Ishikawa (cell line): ENCODE data around the gene HMBS.

Source experiments
- CEBPB ChIP-seq: IDR thresholded peaks from 2 replicates; pipeline ENCODE4 v1.6.1; 2012
- CREB1 ChIP-seq: IDR thresholded peaks from 2 replicates; pipeline ENCODE4 v1.6.1; 2012; ENCODE audit warnings: low read depth
- EGR1 ChIP-seq: IDR thresholded peaks from 2 replicates; pipeline ENCODE4 v1.6.1; 2012
- EP300 ChIP-seq: IDR thresholded peaks from 2 replicates; pipeline ENCODE4 v1.6.1; 2012; ENCODE audit warnings: borderline replicate concordance
- FOXM1 ChIP-seq: IDR thresholded peaks from 2 replicates; pipeline ENCODE4 v1.6.1; 2012; ENCODE audit warnings: low read depth, borderline replicate concordance
- MAX ChIP-seq: IDR thresholded peaks from 2 replicates; pipeline ENCODE4 v1.6.1; 2012
- NFIC ChIP-seq: IDR thresholded peaks from 2 replicates; pipeline ENCODE4 v1.6.1; 2012
- RAD21 ChIP-seq: IDR thresholded peaks from 2 replicates; pipeline ENCODE4 v1.6.1; 2012; ENCODE audit warnings: low read depth
- REST ChIP-seq: IDR thresholded peaks from 2 replicates; pipeline ENCODE4 v1.6.1; 2012; ENCODE audit warnings: low read depth, mild to moderate bottlenecking
- TAF1 ChIP-seq: IDR thresholded peaks from 2 replicates; pipeline ENCODE4 v1.6.1; 2012; ENCODE audit warnings: low read depth, mild to moderate bottlenecking
- TCF12 ChIP-seq: IDR thresholded peaks from 2 replicates; pipeline ENCODE4 v1.6.1; 2012; ENCODE audit warnings: low read depth
- TEAD4 ChIP-seq: IDR thresholded peaks from 2 replicates; pipeline ENCODE4 v1.6.1; 2012
- USF1 ChIP-seq: IDR thresholded peaks from 2 replicates; pipeline ENCODE4 v1.6.1; 2012
- YY1 ChIP-seq: IDR thresholded peaks from 2 replicates; pipeline ENCODE4 v1.6.1; 2012; ENCODE audit warnings: low read depth
- ZBTB7A ChIP-seq: IDR thresholded peaks from 2 replicates; pipeline ENCODE4 v1.6.1; 2012; ENCODE audit warnings: low read depth

The HMBS gene

GRCh38 chr11:119061256-119061655, 23.4 kb upstream of the HMBS start:
- TF ChIP-seq ZBTB7A (no peak), TCF12 (no peak), NFIC (no peak), TEAD4 (no peak), EP300 (no peak), EGR1 (no peak), CREB1 (no peak)

- TF ChIP-seq EGR1 (no peak), RAD21 (no peak), CEBPB (no peak), TAF1 (no peak), TCF12 (no peak), FOXM1 (no peak), MAX (no peak), REST (no peak), TEAD4 (no peak)
Measured at GRCh38 chr11:119062779-119063178, 21.9 kb upstream of the HMBS start.

- TF ChIP-seq USF1 (no peak), YY1 (no peak), TAF1 (no peak), REST (no peak), ZBTB7A (no peak), RAD21 (peak; percentile 30; the same call in 1 of the 2 replicates), NFIC (no peak)
Measured at GRCh38 chr11:119065369-119065768, 19.3 kb upstream of the HMBS start.

- TF ChIP-seq FOXM1 (no peak), REST (no peak), CEBPB (no peak), TEAD4 (0 out of 2 replicates have a peak, but pooled peaks have one; percentile 4), NFIC (no peak), YY1 (peak; percentile 98), TAF1 (peak; percentile 88), RAD21 (no peak), EP300 (no peak), CREB1 (no peak), MAX (peak; percentile 76), USF1 (peak; percentile 98), ZBTB7A (no peak), TCF12 (peak; percentile 41), EGR1 (no peak)
Measured at GRCh38 chr11:119067371-119068222, 17.1 kb upstream of the HMBS start, which contains the start of gene VPS11. Gene VPS11 (plus strand): TSS chr11:119067818. CDS start chr11:119067824, 6 bp downstream.

- no peak for TF ChIP-seq YY1
- no peak for TF ChIP-seq CREB1
- no peak for TF ChIP-seq NFIC
- no peak for TF ChIP-seq FOXM1
- no peak for TF ChIP-seq MAX
Measured at GRCh38 chr11:119077839-119078238, 6.8 kb upstream of the HMBS start.
